Gastrocnemius medialis (tissue), 4 donors: ENCODE data around the gene SRSF9.
"Not testable (repeated sequence)": the region's sequence is repeated elsewhere in the genome, so short reads cannot be mapped to it uniquely, and the experiment has no call there.

Experiments used
- POLR2A ChIP-seq, 2 donors: fragments of 450-650 bp; IDR thresholded peaks; one replicate each; pipeline ENCODE4 v1.6.1; 2017; ENCODE audit warnings: antibody characterized with exemption in 2 of 2, mild to moderate bottlenecking in 2 of 2, moderate library complexity in 2 of 2
- TF ChIP-seq, protein P1 (sequence below), 5 experiments: fragments of 450-650 bp in 3 of 5; fragments of 200-600 bp in 2 of 5; sonication (generic) in 2 of 5; IDR thresholded peaks in 4 of 5; conservative IDR thresholded peaks in 1 of 5; 1 replicate in 4 of 5; 2 replicates in 1 of 5; pipeline ENCODE4 v1.5.1; 2016 to 2019; ENCODE audit warnings: antibody characterized with exemption in 5 of 5, mild to moderate bottlenecking in 3 of 5, moderate library complexity in 3 of 5

DNA sequence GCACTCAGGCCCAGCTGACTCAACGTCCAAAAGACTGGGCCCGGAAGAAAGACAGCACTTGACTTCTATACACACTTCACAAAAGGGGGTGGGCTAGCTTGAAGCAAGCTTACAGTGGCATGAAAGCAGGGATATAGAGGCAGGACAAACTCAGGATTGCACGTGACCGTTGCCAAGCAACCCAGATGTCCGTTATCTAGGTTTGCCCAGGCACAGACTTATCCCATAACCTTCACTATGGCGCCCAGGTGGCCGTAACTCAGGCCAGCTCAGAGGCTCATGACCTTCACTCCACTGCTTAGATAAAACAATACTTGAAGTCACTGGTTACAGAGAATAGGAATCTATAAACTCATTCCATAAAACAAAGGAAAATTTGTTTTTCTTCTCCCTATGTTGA, 18.0 kb upstream of the SRSF9 start:
- TF ChIP-seq, protein P1, sequence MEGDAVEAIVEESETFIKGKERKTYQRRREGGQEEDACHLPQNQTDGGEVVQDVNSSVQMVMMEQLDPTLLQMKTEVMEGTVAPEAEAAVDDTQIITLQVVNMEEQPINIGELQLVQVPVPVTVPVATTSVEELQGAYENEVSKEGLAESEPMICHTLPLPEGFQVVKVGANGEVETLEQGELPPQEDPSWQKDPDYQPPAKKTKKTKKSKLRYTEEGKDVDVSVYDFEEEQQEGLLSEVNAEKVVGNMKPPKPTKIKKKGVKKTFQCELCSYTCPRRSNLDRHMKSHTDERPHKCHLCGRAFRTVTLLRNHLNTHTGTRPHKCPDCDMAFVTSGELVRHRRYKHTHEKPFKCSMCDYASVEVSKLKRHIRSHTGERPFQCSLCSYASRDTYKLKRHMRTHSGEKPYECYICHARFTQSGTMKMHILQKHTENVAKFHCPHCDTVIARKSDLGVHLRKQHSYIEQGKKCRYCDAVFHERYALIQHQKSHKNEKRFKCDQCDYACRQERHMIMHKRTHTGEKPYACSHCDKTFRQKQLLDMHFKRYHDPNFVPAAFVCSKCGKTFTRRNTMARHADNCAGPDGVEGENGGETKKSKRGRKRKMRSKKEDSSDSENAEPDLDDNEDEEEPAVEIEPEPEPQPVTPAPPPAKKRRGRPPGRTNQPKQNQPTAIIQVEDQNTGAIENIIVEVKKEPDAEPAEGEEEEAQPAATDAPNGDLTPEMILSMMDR (IDR thresholded peaks at IDR 0.05 in 4 of 5, conservative IDR thresholded peaks at IDR 0.05 in 1 of 5), result not testable (repeated sequence)
- TF ChIP-seq POLR2A (IDR thresholded peaks at IDR 0.05), result not testable (repeated sequence)
